GM19099 (cell line): ENCODE results near the gene CDH5.

ENCODE experiments used
- POLR2A ChIP-seq: IDR thresholded peaks from 3 replicates; pipeline ENCODE4 v1.6.1; 2011; ENCODE audit warnings: low read depth; ENCODE audit not compliant: insufficient read length; ENCODE audit errors: extremely low read depth

CDH5 gene, protein sequence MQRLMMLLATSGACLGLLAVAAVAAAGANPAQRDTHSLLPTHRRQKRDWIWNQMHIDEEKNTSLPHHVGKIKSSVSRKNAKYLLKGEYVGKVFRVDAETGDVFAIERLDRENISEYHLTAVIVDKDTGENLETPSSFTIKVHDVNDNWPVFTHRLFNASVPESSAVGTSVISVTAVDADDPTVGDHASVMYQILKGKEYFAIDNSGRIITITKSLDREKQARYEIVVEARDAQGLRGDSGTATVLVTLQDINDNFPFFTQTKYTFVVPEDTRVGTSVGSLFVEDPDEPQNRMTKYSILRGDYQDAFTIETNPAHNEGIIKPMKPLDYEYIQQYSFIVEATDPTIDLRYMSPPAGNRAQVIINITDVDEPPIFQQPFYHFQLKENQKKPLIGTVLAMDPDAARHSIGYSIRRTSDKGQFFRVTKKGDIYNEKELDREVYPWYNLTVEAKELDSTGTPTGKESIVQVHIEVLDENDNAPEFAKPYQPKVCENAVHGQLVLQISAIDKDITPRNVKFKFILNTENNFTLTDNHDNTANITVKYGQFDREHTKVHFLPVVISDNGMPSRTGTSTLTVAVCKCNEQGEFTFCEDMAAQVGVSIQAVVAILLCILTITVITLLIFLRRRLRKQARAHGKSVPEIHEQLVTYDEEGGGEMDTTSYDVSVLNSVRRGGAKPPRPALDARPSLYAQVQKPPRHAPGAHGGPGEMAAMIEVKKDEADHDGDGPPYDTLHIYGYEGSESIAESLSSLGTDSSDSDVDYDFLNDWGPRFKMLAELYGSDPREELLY

DNA sequence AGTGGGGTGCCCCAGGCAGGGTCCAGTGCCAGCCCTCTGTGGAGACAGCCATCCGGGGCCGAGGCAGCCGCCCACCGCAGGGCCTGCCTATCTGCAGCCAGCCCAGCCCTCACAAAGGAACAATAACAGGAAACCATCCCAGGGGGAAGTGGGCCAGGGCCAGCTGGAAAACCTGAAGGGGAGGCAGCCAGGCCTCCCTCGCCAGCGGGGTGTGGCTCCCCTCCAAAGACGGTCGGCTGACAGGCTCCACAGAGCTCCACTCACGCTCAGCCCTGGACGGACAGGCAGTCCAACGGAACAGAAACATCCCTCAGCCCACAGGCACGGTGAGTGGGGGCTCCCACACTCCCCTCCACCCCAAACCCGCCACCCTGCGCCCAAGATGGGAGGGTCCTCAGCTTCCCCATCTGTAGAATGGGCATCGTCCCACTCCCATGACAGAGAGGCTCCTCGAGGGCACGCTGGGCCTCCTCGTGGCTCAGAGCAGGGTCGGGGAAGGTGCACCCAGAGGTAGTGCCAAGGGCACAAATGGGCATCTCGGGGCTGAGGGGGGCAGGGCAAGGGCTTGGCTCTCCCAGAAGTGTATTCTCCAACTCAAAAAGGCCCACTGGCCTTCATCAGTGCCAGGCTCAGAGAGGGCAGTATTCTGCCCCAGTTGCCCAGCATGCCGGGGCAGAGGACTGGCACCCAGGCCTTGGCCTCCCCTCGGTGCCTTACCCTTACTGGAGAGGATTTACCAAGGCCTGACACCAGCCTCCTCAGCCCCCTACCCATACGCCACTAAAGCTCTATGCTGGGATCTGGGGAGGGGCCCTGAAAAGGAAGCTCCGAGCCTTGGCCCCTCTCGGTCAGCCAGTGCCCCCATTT is at the start of gene CDH5:
Gene CDH5 (plus strand): TSS at position 259 of the 867 bp plus-strand sequence. CDS start 12,647 bp downstream, outside the sequence.
- no peak for TF ChIP-seq POLR2A

DNA sequence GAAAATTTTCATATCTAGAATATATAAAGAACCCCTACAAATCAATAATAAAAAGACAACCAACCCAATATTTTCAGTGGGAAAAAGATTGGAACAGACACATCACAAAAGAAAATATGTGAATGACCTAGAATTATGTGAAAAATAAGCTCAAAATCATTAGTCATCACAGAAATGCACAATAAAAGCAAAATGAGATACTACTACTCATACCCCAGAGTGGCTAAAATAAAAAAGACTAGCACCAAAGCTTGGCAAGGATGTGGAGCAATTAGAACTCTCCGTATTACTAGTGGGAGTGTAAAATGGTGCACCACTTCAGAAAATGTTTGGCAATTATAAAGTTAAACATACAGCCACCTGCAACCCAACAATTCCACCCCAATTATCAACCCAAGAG is 48.0 kb upstream of the CDH5 start:
- no peak for TF ChIP-seq POLR2A

DNA sequence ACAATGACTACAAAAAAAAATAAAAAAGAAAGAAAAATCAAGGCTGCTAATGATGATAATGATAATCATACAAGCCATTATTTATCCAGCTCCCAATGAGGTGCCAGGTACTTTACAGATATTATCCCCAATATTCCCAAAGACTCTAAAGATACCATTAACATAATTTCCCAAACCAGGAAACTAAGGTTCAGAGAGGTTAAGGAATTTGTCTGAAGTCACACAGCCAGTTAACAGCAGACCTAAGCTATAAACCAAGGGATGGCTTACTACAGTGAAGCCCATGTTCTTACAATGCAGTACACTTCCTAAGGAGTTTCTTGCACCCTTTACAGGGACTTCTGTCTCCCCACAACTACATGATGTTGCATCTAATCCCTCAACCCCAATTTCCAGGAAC is 45.7 kb upstream of the CDH5 start:
- TF ChIP-seq POLR2A: no peak

DNA sequence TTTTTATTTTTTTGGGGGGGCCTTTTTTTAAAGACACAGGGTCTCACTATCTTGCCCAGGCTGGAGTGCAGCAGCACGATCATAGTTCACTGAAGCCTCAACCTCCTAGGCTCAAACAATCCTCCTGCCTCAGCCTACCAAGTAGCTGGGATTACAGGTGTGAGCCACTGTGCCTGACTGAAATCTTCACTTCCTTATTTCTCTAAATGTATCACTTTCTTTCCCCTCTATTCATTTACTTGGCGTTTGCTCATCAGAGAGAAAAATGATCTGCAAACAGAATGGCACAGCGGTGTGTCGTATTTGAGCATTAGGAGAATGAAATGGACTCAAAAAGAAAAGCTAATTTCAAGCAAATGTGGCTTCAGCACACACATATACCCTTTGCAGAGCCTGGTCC is 44.3 kb upstream of the CDH5 start:
- TF ChIP-seq POLR2A: no peak

DNA sequence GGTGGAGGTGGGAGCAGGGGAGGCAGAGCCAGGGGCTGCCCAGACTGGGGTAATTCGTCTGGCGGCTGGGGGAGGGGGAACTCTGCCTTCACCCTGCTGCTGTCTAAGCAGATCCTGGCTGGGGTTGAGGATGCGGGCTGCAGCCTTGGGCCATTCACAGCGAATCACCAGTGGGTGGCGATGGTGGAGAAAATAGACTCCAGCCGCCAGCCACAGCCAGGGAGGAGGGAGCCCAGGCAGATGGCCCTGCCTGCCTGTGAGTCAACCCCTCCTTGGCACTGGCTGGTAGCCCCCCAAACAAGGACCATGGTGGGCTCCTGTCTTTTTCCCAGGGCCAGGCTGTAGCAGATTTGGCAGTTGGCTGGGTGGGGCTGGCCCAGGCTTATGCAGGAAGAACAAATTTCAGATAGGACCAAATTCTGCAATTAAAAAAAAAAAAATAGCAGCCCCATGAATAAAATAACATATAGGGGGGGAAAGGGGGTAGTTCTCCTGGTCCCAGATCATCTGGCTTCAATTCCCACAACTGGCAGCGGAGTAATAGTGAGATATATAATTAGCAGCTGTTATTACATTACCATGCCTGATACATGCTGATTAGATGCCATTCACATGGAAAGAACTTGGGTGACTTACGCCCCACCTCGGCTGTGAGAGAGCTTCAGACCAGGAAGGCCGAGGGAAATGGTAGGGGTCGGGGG is 41.5 kb upstream of the CDH5 start:
- no peak for TF ChIP-seq POLR2A

DNA sequence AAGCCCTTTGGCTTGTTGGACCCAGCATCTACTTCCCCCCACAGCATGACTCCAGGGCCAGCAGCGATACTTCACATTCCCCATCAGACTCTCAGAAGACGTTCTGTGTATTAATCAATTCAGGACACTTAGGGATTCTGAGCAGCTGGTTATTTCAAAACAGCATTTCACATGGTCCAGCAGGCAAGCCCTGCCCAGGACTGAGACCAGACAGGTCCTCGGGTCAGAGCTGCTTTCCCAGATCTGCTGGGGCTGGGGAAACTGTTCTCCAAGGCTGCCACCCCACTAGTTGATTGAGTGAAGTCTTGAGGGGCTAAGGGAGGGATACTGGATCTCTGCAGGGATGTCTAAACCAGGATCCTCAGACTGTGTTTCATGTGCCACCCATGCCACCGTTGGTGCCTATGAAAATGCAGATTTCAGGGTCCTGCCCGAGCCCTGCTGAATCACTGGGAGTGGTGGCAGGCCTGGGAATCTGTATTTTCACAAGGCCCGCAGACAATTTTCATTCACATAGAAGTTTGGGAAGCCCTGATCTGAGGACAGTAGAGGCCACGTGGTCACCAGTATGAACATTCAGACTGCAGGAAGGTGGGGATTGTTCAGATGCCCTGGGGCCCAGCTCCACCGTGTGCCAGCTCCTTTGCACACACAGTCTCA is 40.6 kb upstream of the CDH5 start:
- no peak for TF ChIP-seq POLR2A

DNA sequence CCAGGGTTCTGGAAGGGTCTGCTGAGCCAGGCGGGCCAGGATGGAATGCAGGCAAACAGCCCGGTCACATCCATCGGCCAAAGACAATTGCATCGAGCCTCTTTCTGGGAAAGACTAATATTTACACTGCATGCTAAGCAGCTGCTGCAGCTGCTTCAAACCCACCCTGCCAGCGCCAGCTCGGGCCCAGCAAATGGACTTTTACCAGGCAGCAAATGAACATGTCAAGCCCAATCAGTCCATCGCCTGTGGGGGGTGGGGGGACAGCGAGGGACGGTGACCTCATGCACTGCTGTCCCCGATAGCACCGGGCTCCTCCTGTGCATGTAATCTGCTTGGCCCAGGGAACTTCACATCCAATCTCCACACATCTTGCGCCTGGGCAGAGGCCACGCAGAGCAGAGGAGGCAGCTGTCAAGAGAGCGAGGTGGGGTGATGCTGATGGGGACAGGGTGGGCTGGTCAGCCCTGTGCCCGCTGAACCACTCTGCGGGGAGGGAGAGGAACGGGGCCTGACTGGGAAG is 39.4 kb upstream of the CDH5 start:
- no peak for TF ChIP-seq POLR2A

DNA sequence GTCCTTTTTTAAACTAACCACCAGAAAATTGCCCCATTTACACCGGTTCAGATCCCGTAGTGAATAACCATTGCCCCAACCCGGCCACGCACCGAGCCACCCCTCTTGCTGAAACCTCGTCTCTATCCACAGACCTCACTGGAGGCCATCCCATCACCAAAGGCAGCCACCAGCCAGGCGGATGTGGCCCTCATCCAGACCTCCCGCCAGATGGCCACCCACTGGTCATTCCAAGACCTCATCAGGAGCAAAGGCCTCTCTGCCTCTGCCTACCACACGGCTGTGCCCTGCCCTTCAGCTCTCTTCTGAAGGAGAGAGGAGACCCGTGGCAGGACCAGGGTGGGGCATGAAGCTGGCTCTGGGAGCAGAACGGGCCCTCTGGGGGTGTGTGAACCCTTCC is 38.2 kb upstream of the CDH5 start:
- no peak for TF ChIP-seq POLR2A

DNA sequence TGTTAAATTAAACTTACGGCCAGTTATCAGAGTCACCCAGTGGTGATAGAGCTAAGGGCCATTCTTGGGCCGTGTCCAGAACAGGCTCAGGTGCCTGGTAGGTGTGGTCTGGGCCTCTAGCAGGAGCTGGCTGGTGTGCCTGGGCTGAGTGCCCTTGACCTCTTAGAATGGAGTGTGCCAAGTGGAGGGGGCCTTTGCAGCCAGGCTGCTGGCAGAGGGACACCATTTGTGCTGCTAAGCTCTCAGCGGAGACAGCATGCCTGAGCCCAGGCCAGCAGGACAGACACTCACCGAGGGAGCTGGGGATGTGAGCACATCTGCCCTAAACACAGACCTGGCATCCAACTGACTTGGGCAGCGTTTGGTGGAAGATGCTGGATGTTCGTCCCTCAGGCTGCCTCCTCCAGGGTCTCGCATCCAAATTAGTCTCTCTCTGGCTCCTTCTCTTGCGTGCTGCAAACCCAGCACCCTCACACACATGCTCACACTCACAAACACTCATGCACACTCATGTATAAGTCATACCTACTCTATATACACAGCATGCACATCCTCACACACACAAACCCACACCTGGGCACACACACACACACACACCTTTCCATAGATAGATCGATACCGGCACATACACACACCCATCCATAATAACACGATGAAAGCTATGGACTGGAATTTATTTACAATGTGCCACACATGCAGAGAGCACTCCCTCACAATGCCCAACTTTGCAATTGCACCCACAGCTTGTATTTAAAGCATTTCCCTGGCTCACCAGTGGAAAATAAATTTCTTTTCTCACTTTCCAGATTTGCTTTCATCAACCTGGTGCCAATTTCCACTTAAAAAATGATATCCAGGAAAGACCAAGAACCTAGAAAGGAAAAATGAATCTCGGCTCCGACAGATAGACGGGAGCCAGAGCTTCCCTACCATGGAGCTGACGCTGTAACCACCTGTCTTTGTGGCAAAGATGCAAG is 33.6 kb upstream of the CDH5 start:
- TF ChIP-seq POLR2A: no peak

DNA sequence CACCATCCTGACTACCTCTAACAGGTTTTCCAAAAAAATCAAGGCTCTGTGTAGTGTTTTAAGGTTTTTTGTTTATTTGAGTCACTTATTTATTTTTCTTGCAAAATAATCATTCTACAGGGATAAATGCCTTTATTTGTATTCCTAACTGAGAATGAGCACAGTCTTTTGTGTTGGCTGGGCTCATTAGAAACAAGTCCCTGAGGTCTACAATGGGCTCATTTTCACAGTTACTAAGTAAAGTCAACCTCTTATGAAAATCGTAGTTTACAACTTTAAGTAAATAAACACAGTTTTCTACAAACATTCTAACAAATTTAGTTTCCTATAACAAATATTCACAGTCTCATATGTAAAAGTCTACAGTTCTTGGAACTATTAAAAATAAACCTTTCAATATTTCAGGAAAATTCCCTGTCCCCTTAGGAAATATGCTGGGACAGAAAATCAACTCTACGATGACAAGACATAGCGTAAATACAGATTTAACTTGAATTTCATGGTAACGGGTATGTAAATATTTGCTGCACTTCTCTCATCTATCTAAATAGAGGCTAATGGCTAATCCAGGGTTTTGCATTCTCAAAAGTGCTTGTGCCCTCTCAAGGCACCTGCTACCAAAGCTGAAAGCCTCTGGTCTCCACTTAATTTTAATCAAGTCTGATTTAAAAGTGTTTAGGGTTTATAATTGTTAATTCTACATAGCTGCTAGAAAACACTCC is 31.5 kb upstream of the CDH5 start:
- no peak for TF ChIP-seq POLR2A

DNA sequence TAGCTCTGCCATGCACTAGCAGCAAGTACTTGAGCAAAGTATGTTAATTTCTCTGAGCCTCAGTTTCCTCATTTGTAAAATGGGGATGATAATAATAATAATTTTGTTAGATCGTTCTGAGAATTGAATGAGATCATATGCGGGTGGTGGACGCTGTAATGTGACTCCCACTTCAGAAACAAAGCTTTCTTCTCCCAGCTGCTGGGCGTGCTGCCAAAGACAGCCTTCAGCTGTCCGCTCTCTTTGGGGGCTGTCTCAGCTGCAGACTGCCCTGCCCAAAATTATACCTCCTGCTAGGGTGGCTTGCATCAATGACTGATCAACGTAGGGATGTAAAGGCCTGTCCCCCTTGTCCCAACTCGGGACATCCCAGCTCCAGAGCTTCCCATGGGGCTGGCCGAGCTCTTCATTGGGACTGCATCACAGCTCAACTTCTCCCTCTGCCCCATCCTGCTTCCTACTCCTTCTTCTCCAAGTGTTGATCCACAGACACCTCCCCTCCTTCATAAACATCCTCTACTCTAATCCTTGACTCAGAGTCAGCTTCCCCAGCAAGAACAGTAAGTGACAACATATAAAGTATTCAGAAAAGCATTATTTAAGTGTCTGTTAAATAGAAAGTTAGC is 30.7 kb upstream of the CDH5 start:
- no peak for TF ChIP-seq POLR2A

DNA sequence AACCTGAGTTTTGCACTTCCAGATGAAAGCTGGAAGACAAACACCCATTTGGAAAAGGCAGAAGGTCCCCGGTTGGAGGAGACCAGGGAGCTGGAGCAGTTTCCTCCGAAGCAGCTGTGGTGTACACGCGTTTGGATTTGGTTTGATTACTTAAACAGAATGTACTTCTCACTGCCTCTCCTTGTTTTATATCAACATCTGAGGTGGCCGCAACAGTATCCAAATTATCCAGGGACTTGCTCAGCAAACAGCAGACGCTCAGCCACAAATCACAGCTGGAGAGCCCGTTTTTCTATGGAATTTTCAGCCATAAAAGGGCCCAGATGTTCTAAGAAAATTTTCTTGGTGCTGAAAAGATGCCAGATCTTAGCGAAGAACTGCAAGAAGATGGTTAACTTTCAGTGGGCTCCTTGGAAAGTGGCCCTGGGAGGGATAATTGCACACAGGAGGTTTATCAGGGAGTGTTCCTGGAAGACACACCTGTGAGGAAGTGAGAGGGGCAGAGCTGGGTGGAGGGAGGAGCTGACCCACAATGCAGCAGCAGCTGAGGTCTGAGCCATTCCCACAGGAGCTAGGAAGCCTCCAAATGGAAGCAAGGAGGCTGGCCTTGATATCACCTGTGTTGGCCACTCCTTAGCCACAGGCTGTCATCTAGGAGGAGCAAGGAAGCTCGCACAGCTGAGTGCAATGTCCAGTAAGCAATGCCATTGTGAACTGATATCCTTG is 28.9 kb upstream of the CDH5 start:
- TF ChIP-seq POLR2A: no peak
